H1 (cell line): ENCODE measurements around the gene PRKCSH. TPM values are rescaled to one million over a fixed set of nuclear protein-coding genes. Genes with fewer than 3 reads are reported as not detected.

ENCODE experiments used
- ATF2 ChIP-seq: IDR thresholded peaks from 2 replicates; pipeline ENCODE4 v1.6.1; 2012; ENCODE audit warnings: low read length, inconsistent platforms
- CREB1 ChIP-seq: IDR thresholded peaks from 2 replicates; pipeline ENCODE4 v1.6.1; 2012; ENCODE audit warnings: inconsistent platforms
- CTCF ChIP-seq, 3 experiments: IDR thresholded peaks; 1 replicate in 2 of 3; 2 replicates in 1 of 3; pipeline versions ENCODE4 v1.5.1 to v1.6.1; 2011; ENCODE audit warnings: low read length in 3 of 3, mild to moderate bottlenecking in 3 of 3, inconsistent platforms in 2 of 3, low read depth in 1 of 3, moderate library complexity in 1 of 3; ENCODE audit not compliant: insufficient read depth in 1 of 3; ENCODE audit errors: control extremely low read depth in 1 of 3
- GABPA ChIP-seq: IDR thresholded peaks from 2 replicates; pipeline ENCODE4 v1.6.1; 2011; ENCODE audit warnings: mild to moderate bottlenecking, low read length, moderate library complexity, borderline replicate concordance; ENCODE audit not compliant: insufficient read depth
- KDM1A ChIP-seq: fragments of 200-600, 300-600 bp; sonication (generic); IDR thresholded peaks from 2 replicates; pipeline ENCODE4 v1.7.1; 2016; ENCODE audit warnings: mild to moderate bottlenecking, low read length, borderline replicate concordance
- NRF1 ChIP-seq: IDR thresholded peaks from 2 replicates; pipeline ENCODE4 v1.6.1; 2011; ENCODE audit warnings: mild to moderate bottlenecking, low read depth, low read length, improper control_type of control experiment
- RFX5 ChIP-seq: IDR thresholded peaks from 2 replicates; pipeline ENCODE4 v1.6.1; 2011; ENCODE audit warnings: low read depth, low read length, improper control_type of control experiment, borderline replicate concordance
- RNF2 ChIP-seq: fragments of 200-900, 300-1000 bp; sonication (generic); IDR thresholded peaks from 2 replicates; pipeline ENCODE4 v1.7.1; 2016; ENCODE audit warnings: borderline replicate concordance, low read depth, mild to moderate bottlenecking, antibody characterized with exemption, low read length; ENCODE audit not compliant: poor library complexity, severe bottlenecking; ENCODE audit errors: missing control alignments
- TAF7 ChIP-seq: optimal IDR thresholded peaks from 2 replicates; pipeline ENCODE3; 2011; ENCODE audit warnings: low read depth, mild to moderate bottlenecking, inconsistent platforms, low read length, moderate library complexity, borderline replicate concordance
- TEAD4 ChIP-seq: IDR thresholded peaks from 2 replicates; pipeline ENCODE4 v1.6.1; 2012; ENCODE audit warnings: low read depth, low read length, inconsistent platforms, mixed read lengths
- polyA plus RNA-seq, 7 experiments: library from polyadenylated mRNA; depleted of rRNA in 3 of 7; stranded (reverse) in 5 of 7; unstranded in 2 of 7; fragments of >200 nt in 5 of 7; fragments of 200-250 nt in 2 of 7; gene quantifications; 1 replicate in 5 of 7; 2 replicates in 1 of 7; 4 replicates in 1 of 7; pipeline versions ENCODE4 v1.2.1 to v1.2.3, GENCODE V29; 2011 to 2013; ENCODE audit warnings: missing spikeins in 2 of 7, mixed read lengths in 2 of 7
- total RNA-seq: library from RNA; stranded (reverse); fragmentation: NEBNext Ultra II Directional; extraction: Animal tissue kit (Norgen Biotek cat#: 25700); gene quantifications from 2 replicates; pipeline ENCODE4 v1.2.1, GENCODE V29; 2021

The PRKCSH gene
- total and polyA plus RNA-seq, 2 of the 8 experiments (the other 6 are each of a cell fraction or from before 2014, with no cell fraction given), result 97.2 to 337 TPM

DNA sequence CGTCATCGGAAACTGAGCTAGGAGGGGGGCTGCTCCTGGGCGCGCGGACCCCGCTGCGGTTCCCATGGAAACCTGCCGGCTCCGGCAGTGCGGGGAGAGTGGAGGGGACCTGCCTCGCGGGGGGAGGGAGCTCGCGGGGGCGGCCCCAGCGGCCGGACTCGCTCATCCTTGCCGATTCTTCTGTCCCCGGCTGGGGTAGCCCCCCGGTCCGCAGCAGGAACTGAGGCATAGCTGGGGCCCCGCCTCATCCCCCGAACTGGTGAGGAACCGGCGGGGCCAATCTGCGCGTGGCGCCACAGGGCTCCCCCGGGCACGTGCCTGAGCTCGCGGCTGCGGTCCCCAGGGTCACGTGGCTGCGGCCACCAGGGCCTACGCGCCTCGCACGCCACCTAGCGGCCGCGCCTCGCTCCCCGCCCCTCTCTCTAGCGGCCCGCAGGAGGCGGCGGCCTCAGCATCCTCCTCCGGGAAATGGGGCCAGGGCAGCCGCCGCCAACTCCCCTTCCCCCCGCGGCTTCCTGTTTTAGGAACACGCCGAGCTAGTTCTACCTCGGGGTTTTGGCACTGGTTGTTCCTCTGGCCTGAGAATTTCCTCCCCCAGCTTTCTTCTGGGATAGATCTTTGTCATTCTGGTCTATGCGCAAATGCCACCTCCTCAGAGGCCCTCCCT lies 47.1 kb downstream of the PRKCSH start (continued):
- TF ChIP-seq RNF2 (peak; percentile 5), ATF2 (no peak), GABPA (no peak), KDM1A (peak; percentile 98), TEAD4 (0 out of 2 replicates have a peak, but pooled peaks have one; percentile 38), CREB1 (0 out of 2 replicates have a peak, but pooled peaks have one; percentile 53), RFX5 (no peak), CTCF (IDR thresholded peaks at IDR 0.05; ENCODE audit: control extremely low read depth in 1 of 3, insufficient read depth in 1 of 3, low read depth in 1 of 3, low read length in 3 of 3) (peak; percentile 93 to 97 (median 96)), NRF1 (no peak), TAF7 (peak; percentile 41)
